Gastroesophageal sphincter (tissue), 4 donors: Measurements from ENCODE around the gene SHBG. TPM values are rescaled to one million over a fixed set of nuclear protein-coding genes. Genes with fewer than 3 reads are reported as not detected.

ENCODE experiments used
- ATAC-seq: fragments of 150-250 bp; one replicate; pipeline ENCODE4 v1.9.1; 2016; ENCODE audit warnings: mild to moderate bottlenecking, moderate library complexity
- H3K27ac ChIP-seq, 4 donors: fragments of 200-600 bp; sonication (generic) in 3 of 4; 1 replicate in 3 of 4; 2 replicates in 1 of 4; pipeline ENCODE4 v1.5.1; 2016 to 2019
- H3K27me3 ChIP-seq: fragments of 200-600 bp; sonication (generic); one replicate; pipeline ENCODE4 v1.5.1; 2019
- H3K36me3 ChIP-seq, 2 donors: fragments of 200-600 bp; sonication (generic); one replicate each; pipeline ENCODE4 v1.5.1; 2019; ENCODE audit warnings: control low read depth in 1 of 2
- H3K4me1 ChIP-seq, 3 donors: fragments of 200-600 bp; sonication (generic); 1 replicate in 2 of 3; 2 replicates in 1 of 3; pipeline ENCODE4 v1.5.1; 2016 to 2019; ENCODE audit warnings: control low read depth in 2 of 3
- H3K4me3 ChIP-seq, 2 donors: fragments of 200-600 bp; sonication (generic); one replicate each; pipeline ENCODE4 v1.5.1; 2019; ENCODE audit warnings: mild to moderate bottlenecking in 1 of 2, moderate library complexity in 1 of 2
- H3K9me3 ChIP-seq, 3 donors: fragments of 200-600 bp; sonication (generic); one replicate each; pipeline ENCODE4 v1.5.1; 2017 to 2019; ENCODE audit warnings: control low read depth in 2 of 3
- EP300 ChIP-seq: sonication (generic); formaldehyde crosslinking; IDR thresholded peaks from one replicate; pipeline ENCODE4 v1.6.1; 2017; ENCODE audit warnings: antibody characterized with exemption, mild to moderate bottlenecking
- POLR2A ChIP-seq, 2 donors: fragments of 450-650 bp; IDR thresholded peaks; one replicate each; pipeline ENCODE4 v1.6.1; 2017; ENCODE audit warnings: antibody characterized with exemption in 2 of 2, mild to moderate bottlenecking in 2 of 2, moderate library complexity in 1 of 2
- POLR2AphosphoS5 ChIP-seq: sonication (generic); formaldehyde crosslinking; IDR thresholded peaks from one replicate; pipeline ENCODE4 v1.6.1; 2017; ENCODE audit warnings: antibody characterized with exemption
- WGBS, 2 donors: methylation state at CpG; one replicate each; pipeline ENCODE4 v1.1.5; 2018; ENCODE audit warnings: low coverage in 1 of 2; 5-methylcytosine and 5-hydroxymethylcytosine counted together
- total RNA-seq, 4 donors: library from RNA; depleted of rRNA; stranded (reverse); fragments of >200 nt; gene quantifications; one replicate each; pipeline ENCODE4 v1.1.0, GENCODE V29; 2016
- TF ChIP-seq, protein P1 (sequence below), 4 experiments: fragments of 200-600 bp in 2 of 4; fragments of 450-650 bp in 2 of 4; sonication (generic) in 1 of 4; IDR thresholded peaks; one replicate each; pipeline ENCODE4 v1.5.1; 2017 to 2019; ENCODE audit warnings: antibody characterized with exemption in 4 of 4, mild to moderate bottlenecking in 2 of 4, moderate library complexity in 2 of 4

Gene SHBG, protein sequence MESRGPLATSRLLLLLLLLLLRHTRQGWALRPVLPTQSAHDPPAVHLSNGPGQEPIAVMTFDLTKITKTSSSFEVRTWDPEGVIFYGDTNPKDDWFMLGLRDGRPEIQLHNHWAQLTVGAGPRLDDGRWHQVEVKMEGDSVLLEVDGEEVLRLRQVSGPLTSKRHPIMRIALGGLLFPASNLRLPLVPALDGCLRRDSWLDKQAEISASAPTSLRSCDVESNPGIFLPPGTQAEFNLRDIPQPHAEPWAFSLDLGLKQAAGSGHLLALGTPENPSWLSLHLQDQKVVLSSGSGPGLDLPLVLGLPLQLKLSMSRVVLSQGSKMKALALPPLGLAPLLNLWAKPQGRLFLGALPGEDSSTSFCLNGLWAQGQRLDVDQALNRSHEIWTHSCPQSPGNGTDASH
- 1 to 10 TPM in 1 of 4 donors, under 1 TPM in 1, not detected in 2; 0.40 to 3.0 TPM for total RNA-seq

DNA sequence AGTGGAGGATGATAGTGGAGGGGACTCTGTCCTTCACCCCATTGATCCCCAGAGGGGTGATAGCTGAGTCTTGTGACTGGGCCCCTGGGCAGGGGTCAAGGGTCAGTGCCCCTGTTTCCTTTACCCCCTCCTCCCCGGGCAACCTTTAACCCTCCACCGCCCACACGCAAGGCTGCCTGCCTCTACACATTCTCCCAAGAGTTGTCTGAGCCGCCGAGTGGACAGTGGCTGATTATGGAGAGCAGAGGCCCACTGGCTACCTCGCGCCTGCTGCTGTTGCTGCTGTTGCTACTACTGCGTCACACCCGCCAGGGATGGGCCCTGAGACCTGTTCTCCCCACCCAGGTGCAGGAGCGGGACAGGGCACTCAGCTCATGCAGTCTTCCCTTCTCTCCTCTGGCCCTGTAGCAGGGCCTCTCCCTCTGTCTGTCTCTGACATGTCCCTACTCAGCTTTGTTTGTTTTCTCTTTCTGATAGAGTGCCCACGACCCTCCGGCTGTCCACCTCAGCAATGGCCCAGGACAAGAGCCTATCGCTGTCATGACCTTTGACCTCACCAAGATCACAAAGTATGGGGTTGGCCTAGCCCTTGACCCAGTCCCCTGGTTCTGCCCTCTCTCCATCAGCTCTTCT lies at the start of gene SHBG:
SHBG (plus strand) TSS at position 197 of the 633 bp plus-strand sequence; CDS start at position 235, 38 bp downstream.
- H3K4me1 ChIP-seq, result peaks cover 0 to 18% (median 7%) of the 10 kb centered on the region in 3 donors
- 54 to 64% methylated on average over 4 to 10 of the region's 13 CpGs for WGBS, 2 donors
- TF ChIP-seq POLR2A (IDR thresholded peaks at IDR 0.05) (no peak), EP300 (no peak), POLR2AphosphoS5 (no peak)
- TF ChIP-seq, protein P1, sequence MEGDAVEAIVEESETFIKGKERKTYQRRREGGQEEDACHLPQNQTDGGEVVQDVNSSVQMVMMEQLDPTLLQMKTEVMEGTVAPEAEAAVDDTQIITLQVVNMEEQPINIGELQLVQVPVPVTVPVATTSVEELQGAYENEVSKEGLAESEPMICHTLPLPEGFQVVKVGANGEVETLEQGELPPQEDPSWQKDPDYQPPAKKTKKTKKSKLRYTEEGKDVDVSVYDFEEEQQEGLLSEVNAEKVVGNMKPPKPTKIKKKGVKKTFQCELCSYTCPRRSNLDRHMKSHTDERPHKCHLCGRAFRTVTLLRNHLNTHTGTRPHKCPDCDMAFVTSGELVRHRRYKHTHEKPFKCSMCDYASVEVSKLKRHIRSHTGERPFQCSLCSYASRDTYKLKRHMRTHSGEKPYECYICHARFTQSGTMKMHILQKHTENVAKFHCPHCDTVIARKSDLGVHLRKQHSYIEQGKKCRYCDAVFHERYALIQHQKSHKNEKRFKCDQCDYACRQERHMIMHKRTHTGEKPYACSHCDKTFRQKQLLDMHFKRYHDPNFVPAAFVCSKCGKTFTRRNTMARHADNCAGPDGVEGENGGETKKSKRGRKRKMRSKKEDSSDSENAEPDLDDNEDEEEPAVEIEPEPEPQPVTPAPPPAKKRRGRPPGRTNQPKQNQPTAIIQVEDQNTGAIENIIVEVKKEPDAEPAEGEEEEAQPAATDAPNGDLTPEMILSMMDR (IDR thresholded peaks at IDR 0.05), result no peak
- H3K27me3 ChIP-seq, result no peaks in the 10 kb centered on the region
- H3K9me3 ChIP-seq, result no peaks in the 10 kb centered on the region
- no peak within 1 kb of the TSS for H3K27ac ChIP-seq
- no peak for ATAC-seq
- no peak within 1 kb of the TSS for H3K4me3 ChIP-seq
- H3K36me3 ChIP-seq, result peaks cover 0 to 13% of the 10 kb centered on the region in 2 donors

DNA sequence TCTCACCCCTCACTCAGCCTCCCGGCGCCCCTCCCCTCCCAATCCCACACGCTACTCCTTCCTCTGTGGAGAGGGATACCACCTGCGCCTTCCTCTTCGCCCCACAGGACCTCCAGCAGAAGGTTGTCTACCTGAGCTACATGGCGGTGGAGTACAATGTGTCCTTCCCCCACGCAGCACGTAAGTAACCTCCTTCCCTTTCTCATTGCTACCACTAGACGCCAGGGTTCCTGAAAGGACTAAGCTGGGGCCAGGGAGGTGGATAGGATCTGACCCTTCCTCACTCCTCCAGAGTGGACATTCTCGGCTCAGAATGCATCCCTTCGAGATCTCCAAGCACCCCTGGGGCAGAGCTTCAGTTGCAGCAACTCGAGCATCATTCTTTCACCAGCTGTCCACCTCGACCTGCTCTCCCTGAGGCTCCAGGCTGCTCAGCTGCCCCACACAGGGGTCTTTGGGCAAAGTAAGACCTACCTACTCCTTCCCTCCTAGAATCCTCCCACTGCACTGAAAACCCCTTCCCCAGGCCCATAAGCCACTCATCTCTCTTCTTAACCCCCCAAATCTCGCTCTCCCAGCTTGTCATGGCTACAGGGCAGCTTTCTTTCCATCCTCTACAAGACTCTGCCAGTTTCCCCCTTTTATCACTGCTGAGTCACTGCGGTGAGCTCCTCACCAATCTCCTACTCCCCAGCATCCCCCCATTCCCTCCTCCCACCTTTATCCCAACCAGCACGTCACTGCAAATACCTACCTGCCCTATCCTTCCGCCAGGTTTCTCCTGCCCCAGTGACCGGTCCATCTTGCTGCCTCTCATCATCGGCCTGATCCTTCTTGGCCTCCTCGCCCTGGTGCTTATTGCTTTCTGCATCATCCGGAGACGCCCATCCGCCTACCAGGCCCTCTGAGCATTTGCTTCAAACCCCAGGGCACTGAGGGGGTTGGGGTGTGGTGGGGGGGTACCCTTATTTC lies 49.0 kb upstream of the SHBG start:
- 71 to 76% methylated on average over 15 to 16 of the region's 23 CpGs for WGBS, 2 donors
- Histone ChIP-seq H3K36me3 (peaks cover 0 to 34% of the 10 kb centered on the region in 2 donors), H3K27ac (peak overlapping the region in 3 of 4 donors; percentile 92 to 95 (median 94)), H3K27me3 (no peaks in the 10 kb centered on the region), H3K9me3 (no peaks in the 10 kb centered on the region), H3K4me3 (peak overlapping the region in 1 of 2 donors; percentile 64), H3K4me1 (peaks cover 2 to 92% (median 32%) of the 10 kb centered on the region in 3 donors)
- TF ChIP-seq, protein P1 (IDR thresholded peaks at IDR 0.05), result no peak
- TF ChIP-seq POLR2A (IDR thresholded peaks at IDR 0.05), result no peak
- no peak for TF ChIP-seq EP300
- no peak for TF ChIP-seq POLR2AphosphoS5
- ATAC-seq, result no peak

DNA sequence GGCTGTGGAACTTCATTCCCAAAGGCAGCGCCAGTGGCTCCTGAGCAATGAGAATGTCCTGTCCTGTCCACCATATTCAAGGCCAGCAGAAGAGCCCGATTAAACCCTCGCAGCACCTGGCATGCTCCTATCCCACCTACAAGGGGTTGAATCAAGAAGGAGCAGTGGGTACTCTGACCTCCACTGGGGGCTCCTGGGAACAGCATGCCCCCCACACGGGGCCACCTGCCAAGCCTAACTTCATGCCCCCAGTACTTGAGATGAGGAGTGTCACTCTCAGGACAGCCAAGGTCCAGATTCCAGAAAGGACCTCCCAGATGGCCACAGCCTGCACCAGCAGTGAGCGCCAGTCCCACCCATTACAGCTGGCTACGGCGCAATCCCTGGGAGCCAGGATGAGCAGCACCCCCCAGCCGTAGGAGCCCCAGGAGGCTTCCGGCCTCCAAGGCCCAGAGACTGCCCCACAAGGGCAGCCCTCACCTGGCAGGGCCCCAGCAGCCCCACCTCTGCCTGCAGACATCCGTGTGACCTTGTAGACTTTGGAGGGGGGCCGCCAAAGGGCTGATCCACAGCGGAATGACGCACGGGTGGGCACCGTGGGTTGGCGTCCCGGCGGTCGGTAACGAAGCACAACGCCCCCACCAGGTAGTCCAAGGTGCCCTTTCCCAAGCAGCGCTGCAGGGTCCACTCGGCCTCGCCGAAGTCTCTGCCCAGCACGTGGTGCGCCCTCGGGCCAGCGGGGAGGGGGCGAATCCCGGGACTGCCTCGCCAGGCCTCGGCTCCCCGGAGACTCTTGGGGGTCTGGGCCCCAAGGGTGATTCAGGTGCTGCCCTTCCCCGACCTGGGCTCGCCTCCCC lies 47.3 kb upstream of the SHBG start:
- peaks cover 0 to 34% of the 10 kb centered on the region in 2 donors for H3K36me3 ChIP-seq
- H3K4me1 ChIP-seq, result peaks cover 2 to 88% (median 36%) of the 10 kb centered on the region in 3 donors
- WGBS, 2 donors, result no CpG with 5 or more reads among the region's 36 CpGs
- no peak for ATAC-seq
- peak overlapping the region; percentile 8 to 64 for H3K4me3 ChIP-seq
- H3K27ac ChIP-seq, result peak overlapping the region; percentile 57 to 95 (median 93)
- no peaks in the 10 kb centered on the region for H3K27me3 ChIP-seq
- H3K9me3 ChIP-seq, result no peaks in the 10 kb centered on the region
- TF ChIP-seq, protein P1 (IDR thresholded peaks at IDR 0.05), result peak in 1 of 4 experiments; percentile 2
- no peak for TF ChIP-seq EP300
